ENCODE data around the gene MAP1LC3B2. TPM values are rescaled to one million over a fixed set of nuclear protein-coding genes. Genes with fewer than 3 reads are reported as not detected.

The MAP1LC3B2 gene
- total and polyA plus RNA-seq, 8 donors: 1.3 to 16.9 (median 2.3) TPM; not detected in 2

GRCh38 chr12:116591855-116592637 lies 32.9 kb downstream of the MAP1LC3B2 start:
- H3K36me3 ChIP-seq: no peaks in the 10 kb centered on the region
- peaks cover 16 to 47% (median 34%) of the 10 kb centered on the region in 4 donors for H3K4me1 ChIP-seq
- H3K27me3 ChIP-seq: no peaks in the 10 kb centered on the region
- peak; percentile 62 to 84 for DNase-seq
- H3K27ac ChIP-seq: peak overlapping the region; percentile 66 to 82 (median 75)
- TF ChIP-seq CTCF (IDR thresholded peaks at IDR 0.05): no peak
- peak; percentile 72 for TF ChIP-seq EP300 (IDR thresholded peaks at IDR 0.05)
- TF ChIP-seq POLR2AphosphoS5 (IDR thresholded peaks at IDR 0.05): peak; percentile 24 to 76 (median 48)
- no peak for TF ChIP-seq POLR2A (IDR thresholded peaks at IDR 0.05)
- 11 to 22% (median 16%) methylated on average over 11 of the region's 11 CpGs for WGBS, 5 donors
- intact Hi-C loops (cut with DNase I; ENCODE audit: low total_unique reads): loop anchor here (10.0 kb wide), 1 partner anchor 597 kb away; no protein-coding TSS in a partner anchor
- no peaks in the 10 kb centered on the region for H3K9me3 ChIP-seq
- peak overlapping the region in 2 of 4 donors; percentile 9 to 12 for H3K4me3 ChIP-seq

- H3K9me3 ChIP-seq: no peaks in the 10 kb centered on the region
- TF ChIP-seq EP300 (IDR thresholded peaks at IDR 0.05): no peak
- no peak for TF ChIP-seq POLR2AphosphoS5 (IDR thresholded peaks at IDR 0.05)
- TF ChIP-seq POLR2A (IDR thresholded peaks at IDR 0.05): no peak
- TF ChIP-seq CTCF (IDR thresholded peaks at IDR 0.05): no peak
Measured at GRCh38 chr12:116592731-116593130, 33.5 kb downstream of the MAP1LC3B2 start.

GRCh38 chr12:116594325-116595038 lies 35.3 kb downstream of the MAP1LC3B2 start:
- Histone ChIP-seq H3K36me3 (no peaks in the 10 kb centered on the region), H3K27me3 (no peaks in the 10 kb centered on the region), H3K9me3 (no peaks in the 10 kb centered on the region), H3K27ac (peak overlapping the region in 3 of 5 donors; percentile 14 to 43 (median 20)), H3K4me3 (no peak overlapping the region), H3K4me1 (peaks cover 24 to 58% (median 46%) of the 10 kb centered on the region in 4 donors)
- 72 to 83% (median 79%) methylated on average over 12 of the region's 12 CpGs for WGBS, 5 donors
- no peak for TF ChIP-seq POLR2A (IDR thresholded peaks at IDR 0.05)
- TF ChIP-seq CTCF (IDR thresholded peaks at IDR 0.05): no peak
- TF ChIP-seq EP300 (IDR thresholded peaks at IDR 0.05): no peak
- TF ChIP-seq POLR2AphosphoS5 (IDR thresholded peaks at IDR 0.05): no peak
- intact Hi-C loops (cut with DNase I; ENCODE audit: low total_unique reads): loop anchor here (10.0 kb wide), 1 partner anchor 600 kb away; no protein-coding TSS in a partner anchor
- DNase-seq: peak in 1 of 2 donors; percentile 57

More at GRCh38 chr12:116592731-116593130, 33.5 kb downstream of the MAP1LC3B2 start:
- Histone ChIP-seq H3K36me3 (no peaks in the 10 kb centered on the region), H3K27ac (peak overlapping the region; percentile 66 to 82 (median 75)), H3K4me3 (no peak overlapping the region), H3K27me3 (no peaks in the 10 kb centered on the region), H3K4me1 (peaks cover 16 to 47% (median 34%) of the 10 kb centered on the region in 4 donors)
- intact Hi-C loops (cut with DNase I; ENCODE audit: low total_unique reads): loop anchor here (10.0 kb wide), 1 partner anchor 598 kb away; no protein-coding TSS in a partner anchor
- no peak for DNase-seq
- 78 to 83% (median 80%) methylated on average over 8 of the region's 8 CpGs for WGBS, 5 donors

- H3K4me1 ChIP-seq: peaks cover 24 to 64% (median 53%) of the 10 kb centered on the region in 4 donors
- no peak for TF ChIP-seq EP300 (IDR thresholded peaks at IDR 0.05)
- TF ChIP-seq POLR2AphosphoS5 (IDR thresholded peaks at IDR 0.05): no peak
- TF ChIP-seq CTCF (IDR thresholded peaks at IDR 0.05): no peak
- no peak for TF ChIP-seq POLR2A (IDR thresholded peaks at IDR 0.05)
- no peaks in the 10 kb centered on the region for H3K36me3 ChIP-seq
- WGBS, 5 donors: 0 to 41% (median 4%) methylated on average over 1 of the region's 1 CpG
- H3K27me3 ChIP-seq: no peaks in the 10 kb centered on the region
- peak overlapping the region in 3 of 5 donors; percentile 14 to 43 (median 20) for H3K27ac ChIP-seq
- intact Hi-C loops (cut with DNase I; ENCODE audit: low total_unique reads): loop anchor here (10.0 kb wide), 1 partner anchor 600 kb away; no protein-coding TSS in a partner anchor
- no peaks in the 10 kb centered on the region for H3K9me3 ChIP-seq
- H3K4me3 ChIP-seq: no peak overlapping the region
- no peak for DNase-seq
Measured at GRCh38 chr12:116595186-116595585, 36.0 kb downstream of the MAP1LC3B2 start.

Measured in stomach (tissue), 9 donors.